A549 (cell line): ENCODE measurements around the gene TNFRSF11A.

ENCODE experiments used
- CHD2 ChIP-seq: fragments of 150-350 bp; IDR thresholded peaks from 2 replicates; pipeline ENCODE4 v1.6.1; 2014; ENCODE audit warnings: low read length; ENCODE audit not compliant: partially characterized antibody
- CTCF ChIP-seq: fragments of >200 bp; sonication (Bioruptor Twin); formaldehyde crosslinking; IDR thresholded peaks from 3 replicates; pipeline ENCODE4 v1.5.1; 2016
- ELK1 ChIP-seq: fragments of 150-350 bp; IDR thresholded peaks from 2 replicates; pipeline ENCODE4 v1.6.1; 2014; ENCODE audit warnings: low read depth, mild to moderate bottlenecking, low read length
- EP300 ChIP-seq, 2 experiments: fragments of >200 bp; sonication (Bioruptor Twin); formaldehyde crosslinking; IDR thresholded peaks; 2 replicates in 1 of 2; 3 replicates in 1 of 2; pipeline ENCODE4 v1.6.1; 2016 to 2017
- GATA3 ChIP-seq: IDR thresholded peaks from 2 replicates; pipeline ENCODE4 v1.6.1; 2012; ENCODE audit warnings: borderline replicate concordance
- MAFK ChIP-seq: fragments of 450-650 bp; IDR thresholded peaks from 2 replicates; pipeline ENCODE4 v1.6.1; 2014; ENCODE audit not compliant: partially characterized antibody
- PHF8 ChIP-seq: fragments of 200-600 bp; sonication (generic); IDR thresholded peaks from 2 replicates; pipeline ENCODE4 v1.6.1; 2016; ENCODE audit warnings: low read depth, mild to moderate bottlenecking, antibody characterized with exemption, moderate library complexity, borderline replicate concordance
- POLR2A ChIP-seq: IDR thresholded peaks from 2 replicates; pipeline ENCODE4 v1.6.1; 2012; ENCODE audit warnings: mild to moderate bottlenecking, low read length
- RAD21 ChIP-seq, 2 experiments: fragments of >200 bp in 1 of 2; sonication (Bioruptor Twin) in 1 of 2; formaldehyde crosslinking in 1 of 2; IDR thresholded peaks in 1 of 2; conservative IDR thresholded peaks in 1 of 2; 2 replicates in 1 of 2; 3 replicates in 1 of 2; pipeline ENCODE4 v1.6.1; 2012 to 2018; ENCODE audit warnings: inconsistent platforms in 1 of 2
- ZNF302 ChIP-seq: fragments of 250-450 bp; sonication (Bioruptor Pico); IDR thresholded peaks from 2 replicates; pipeline ENCODE4 v1.9.0; 2021; ENCODE audit warnings: inconsistent platforms, mild to moderate bottlenecking, moderate library complexity

- TF ChIP-seq CTCF (no peak), POLR2A (no peak), PHF8 (no peak), ZNF302 (CRISPR knock-in tag) (no peak), GATA3 (no peak), EP300 (IDR thresholded peaks at IDR 0.05) (no peak), ELK1 (no peak), RAD21 (conservative IDR thresholded peaks at IDR 0.05 in 1 of 2, IDR thresholded peaks at IDR 0.05 in 1 of 2) (no peak), MAFK (no peak), CHD2 (no peak)
Measured at GRCh38 chr18:62434798-62435197, 109.7 kb downstream of the TNFRSF11A start.
